ENCODE results near the gene FAM163A. TPM values are rescaled to one million over a fixed set of nuclear protein-coding genes. Genes with fewer than 3 reads are reported as not detected.

Gene FAM163A
- total RNA-seq, 1 donor from 2014 or later: not detected

GRCh38 chr1:179761846-179762640 is 19.0 kb downstream of the FAM163A start:
- TF ChIP-seq CTCF (conservative IDR thresholded peaks at IDR 0.05; ENCODE audit: low read depth, low read length): no peak
- no peak for DNase-seq (ENCODE audit: low read depth)
- no peak overlapping the region for H3K4me3 ChIP-seq (ENCODE audit: low read depth, low read length)

- no peak for DNase-seq (ENCODE audit: low read depth)
- H3K4me3 ChIP-seq (ENCODE audit: low read depth, low read length): no peak overlapping the region
- no peak for TF ChIP-seq CTCF (conservative IDR thresholded peaks at IDR 0.05; ENCODE audit: low read depth, low read length)
Measured at GRCh38 chr1:179767177-179767581, 24.1 kb downstream of the FAM163A start.

- no peak for TF ChIP-seq CTCF (conservative IDR thresholded peaks at IDR 0.05; ENCODE audit: low read depth, low read length)
- no peak overlapping the region for H3K4me3 ChIP-seq (ENCODE audit: low read depth, low read length)
- DNase-seq (ENCODE audit: low read depth): no peak
Measured at GRCh38 chr1:179767996-179768395, 24.9 kb downstream of the FAM163A start.

GRCh38 chr1:179770887-179771502 is 27.9 kb downstream of the FAM163A start:
- no peak for DNase-seq (ENCODE audit: low read depth)
- TF ChIP-seq CTCF (conservative IDR thresholded peaks at IDR 0.05; ENCODE audit: low read depth, low read length): no peak
- H3K4me3 ChIP-seq (ENCODE audit: low read depth, low read length): no peak overlapping the region

- no peak for TF ChIP-seq CTCF (conservative IDR thresholded peaks at IDR 0.05; ENCODE audit: low read depth, low read length)
- no peak for DNase-seq (ENCODE audit: low read depth)
- H3K4me3 ChIP-seq (ENCODE audit: low read depth, low read length): no peak overlapping the region
Measured at GRCh38 chr1:179773264-179773663, 30.2 kb downstream of the FAM163A start.

GRCh38 chr1:179774000-179774399 is 30.9 kb downstream of the FAM163A start:
- no peak overlapping the region for H3K4me3 ChIP-seq (ENCODE audit: low read depth, low read length)
- no peak for DNase-seq (ENCODE audit: low read depth)
- TF ChIP-seq CTCF (conservative IDR thresholded peaks at IDR 0.05; ENCODE audit: low read depth, low read length): no peak
